ENCODE measurements around the gene IBTK.
"Not testable (repeated sequence)": the region's sequence is repeated elsewhere in the genome, so short reads cannot be mapped to it uniquely, and the experiment has no call there.

Gene IBTK

GRCh38 chr6:82172594-82172993 is 75.0 kb downstream of the IBTK start:
- DNase-seq = no peak

- DNase-seq = no peak
Observed at GRCh38 chr6:82169138-82169876, 78.2 kb downstream of the IBTK start.

GRCh38 chr6:82166493-82166892 is 81.1 kb downstream of the IBTK start:
- no peak for DNase-seq

GRCh38 chr6:82160255-82160990 is 87.1 kb downstream of the IBTK start:
- DNase-seq = no peak

GRCh38 chr6:82152786-82153185 is 94.8 kb downstream of the IBTK start:
- not testable (repeated sequence) for DNase-seq

- not testable (repeated sequence) for DNase-seq
Observed at GRCh38 chr6:82151147-82151546, 96.4 kb downstream of the IBTK start.

- no peak for DNase-seq
Observed at GRCh38 chr6:82145926-82146452, 101.6 kb downstream of the IBTK start.

GRCh38 chr6:82144852-82145340 is 102.6 kb downstream of the IBTK start:
- no peak for DNase-seq

GRCh38 chr6:82144007-82144851 is 103.3 kb downstream of the IBTK start:
- no peak for DNase-seq

GRCh38 chr6:82143041-82143481 is 104.5 kb downstream of the IBTK start:
- DNase-seq = no peak

GRCh38 chr6:82142524-82142923 is 105.0 kb downstream of the IBTK start:
- DNase-seq = no peak

- no peak for DNase-seq
Observed at GRCh38 chr6:82138075-82138791, 109.3 kb downstream of the IBTK start.

- no peak for DNase-seq
Observed at GRCh38 chr6:82131441-82131840, 116.1 kb downstream of the IBTK start.

- no peak for DNase-seq
Observed at GRCh38 chr6:82129797-82130196, 117.7 kb downstream of the IBTK start.

- DNase-seq = not testable (repeated sequence)
Observed at GRCh38 chr6:82128973-82129372, 118.6 kb downstream of the IBTK start.

- DNase-seq = no peak
Observed at GRCh38 chr6:82123632-82124031, 123.9 kb downstream of the IBTK start.

Measured in NCI-H187 (cell line).